Stimulated activated CD8-positive, alpha-beta memory T cell treated with anti-CD3 and anti-CD28 coated beads, Interleukin-4, amount 100 ng/mL, for 24 hours (primary cell): ENCODE measurements around the gene TNPO1.
A peak's percentile ranks its signal among the peaks of the same experiment; 100 is the strongest.
"Not testable (repeated sequence)": the region's sequence is repeated elsewhere in the genome, so short reads cannot be mapped to it uniquely, and the experiment has no call there.

ENCODE experiments used
- DNase-seq: peaks from one replicate; pipeline ENCODE4 v3.0.0-alpha.2; 2020; ENCODE audit warnings: low read depth

The TNPO1 gene

GRCh38 chr5:72816284-72817075 is at the start of gene TNPO1:
Gene TNPO1 (plus strand): TSS chr5:72816661. CDS start chr5:72816738, 77 bp downstream.
- DNase-seq = peak; percentile 82

DNA sequence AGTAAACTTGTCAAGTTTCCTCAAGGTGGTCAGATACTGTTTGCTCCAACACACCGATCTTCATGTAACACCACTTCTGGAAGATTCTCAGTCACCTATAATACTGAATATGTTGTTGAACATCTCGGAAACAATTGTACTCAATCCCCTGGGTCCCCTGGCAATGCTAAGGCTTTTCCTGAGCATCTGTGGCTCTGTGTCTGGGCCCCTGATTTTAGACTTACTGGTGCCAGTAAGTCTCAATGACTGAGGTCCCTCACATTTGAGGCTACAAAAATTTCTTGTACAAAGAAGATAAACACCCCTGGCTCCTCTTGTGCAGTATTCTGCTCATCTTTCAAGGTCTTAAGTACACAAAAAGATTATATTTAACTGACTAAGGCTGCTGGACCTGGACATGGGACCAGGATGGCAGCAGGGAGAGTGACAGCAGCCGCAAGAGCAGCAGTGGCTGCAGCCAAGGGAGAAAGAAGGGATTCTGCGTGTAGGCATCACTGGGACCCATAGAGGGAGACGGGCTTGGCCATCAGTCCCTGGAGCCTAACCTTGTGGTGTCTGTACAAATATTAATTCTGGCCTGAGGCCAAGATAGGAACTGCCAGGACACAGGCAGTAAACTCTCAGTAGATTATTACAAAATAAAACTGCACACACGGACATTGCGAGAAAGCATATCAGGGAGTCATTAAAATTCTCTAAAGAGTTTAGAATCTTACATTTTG is 49.0 kb upstream of the TNPO1 start:
- DNase-seq = no peak

GRCh38 chr5:72770266-72770665 is 46.2 kb upstream of the TNPO1 start:
- DNase-seq = no peak

DNA sequence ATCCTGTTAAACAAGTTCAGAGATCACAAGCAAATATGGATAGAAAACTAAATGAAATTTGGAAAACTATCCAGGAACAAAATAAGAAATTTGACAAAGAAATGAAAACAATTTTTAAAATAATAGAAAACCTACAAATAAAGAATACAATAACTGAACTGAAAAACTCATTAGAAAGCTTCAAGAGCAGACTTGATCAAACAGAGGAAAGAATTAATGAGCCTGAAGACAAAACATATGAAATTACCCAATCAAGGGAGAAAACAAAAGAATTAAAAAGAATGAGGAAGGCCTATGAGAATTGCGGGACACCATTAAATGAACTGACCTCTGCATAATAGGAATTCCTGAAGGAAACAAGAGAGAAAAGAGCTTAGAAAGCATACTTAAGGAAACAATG is 39.8 kb upstream of the TNPO1 start:
- DNase-seq = no peak

DNA sequence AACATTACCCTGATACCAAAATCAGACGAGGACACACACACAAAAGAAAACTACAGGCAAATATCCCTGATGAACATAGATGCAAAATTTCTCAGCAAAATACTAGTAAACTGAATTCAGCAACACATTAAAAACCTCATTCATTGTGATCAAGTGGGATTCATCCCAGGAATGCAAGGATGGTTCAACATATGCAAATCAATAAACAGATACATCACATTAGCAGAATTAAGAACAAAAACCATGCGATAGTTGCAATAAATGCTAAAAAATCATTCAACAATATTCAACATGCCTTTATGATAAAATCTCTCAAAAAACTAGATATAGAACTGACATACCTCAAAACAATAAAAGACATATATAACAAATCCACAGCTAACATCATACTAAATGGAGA is 36.9 kb upstream of the TNPO1 start:
- no peak for DNase-seq

DNA sequence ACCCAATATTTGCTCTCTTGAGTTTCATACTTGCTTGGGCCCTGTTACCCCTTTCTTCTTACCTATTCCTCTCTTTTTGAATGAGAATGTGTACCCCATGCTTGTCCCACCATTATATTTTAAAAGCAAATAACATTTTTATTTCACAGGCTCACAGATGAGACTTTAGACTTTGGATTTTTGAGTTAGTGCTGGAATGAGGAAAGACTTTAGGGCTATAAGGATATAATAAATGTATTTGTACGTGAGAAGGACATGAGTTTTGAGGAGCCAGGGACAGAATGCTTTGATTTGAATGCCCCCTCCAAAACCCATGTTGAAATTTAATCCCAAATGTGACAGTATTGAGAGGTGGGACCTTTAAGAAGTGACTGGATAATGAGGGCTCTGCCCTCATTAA is 33.1 kb upstream of the TNPO1 start:
- DNase-seq = no peak

DNA sequence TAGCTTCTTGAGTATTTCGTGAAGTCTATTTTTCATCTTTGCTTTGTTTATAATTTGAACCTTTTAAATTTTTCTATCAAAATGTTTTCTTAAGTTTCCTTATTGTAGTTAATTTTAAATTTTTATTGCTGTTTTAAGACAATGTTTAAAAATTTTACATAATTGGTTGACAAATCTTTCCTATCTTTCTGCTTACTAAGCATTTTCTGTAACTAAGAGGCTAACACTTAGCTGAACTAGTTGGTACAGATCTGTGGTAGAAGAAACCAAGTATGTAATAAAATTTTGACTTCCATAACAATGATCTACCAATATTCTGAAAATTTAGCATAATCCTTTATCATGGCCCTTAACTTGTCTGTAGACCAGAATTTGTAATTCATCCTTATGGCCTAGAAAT is 32.3 kb upstream of the TNPO1 start:
- DNase-seq = no peak

- no peak for DNase-seq
Measured at GRCh38 chr5:72785801-72786200, 30.7 kb upstream of the TNPO1 start.

DNA sequence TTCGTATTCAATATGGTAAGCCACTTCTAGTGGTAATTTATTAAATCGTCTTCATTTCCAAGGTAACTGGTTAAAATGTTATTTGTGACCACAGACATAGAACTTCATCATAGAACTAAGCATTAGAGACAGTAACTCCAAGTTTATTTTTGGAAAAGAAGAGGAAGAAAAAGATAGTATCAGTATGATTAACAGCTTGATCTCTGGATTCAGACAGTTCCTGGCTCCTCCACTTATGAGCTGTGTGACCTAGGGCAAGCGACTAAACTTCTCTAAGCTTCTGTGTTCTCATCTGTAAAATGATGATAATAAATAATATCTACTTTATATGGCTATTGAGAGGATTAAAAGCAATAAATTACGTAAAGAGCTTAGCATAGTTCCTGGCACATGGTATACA is 29.8 kb upstream of the TNPO1 start:
- no peak for DNase-seq

GRCh38 chr5:72788866-72789505 is 27.5 kb upstream of the TNPO1 start:
- DNase-seq = no peak

GRCh38 chr5:72790186-72790585 is 26.3 kb upstream of the TNPO1 start:
- no peak for DNase-seq

GRCh38 chr5:72792662-72793061 is 23.8 kb upstream of the TNPO1 start:
- DNase-seq = not testable (repeated sequence)

GRCh38 chr5:72796001-72796400 is 20.5 kb upstream of the TNPO1 start:
- no peak for DNase-seq

DNA sequence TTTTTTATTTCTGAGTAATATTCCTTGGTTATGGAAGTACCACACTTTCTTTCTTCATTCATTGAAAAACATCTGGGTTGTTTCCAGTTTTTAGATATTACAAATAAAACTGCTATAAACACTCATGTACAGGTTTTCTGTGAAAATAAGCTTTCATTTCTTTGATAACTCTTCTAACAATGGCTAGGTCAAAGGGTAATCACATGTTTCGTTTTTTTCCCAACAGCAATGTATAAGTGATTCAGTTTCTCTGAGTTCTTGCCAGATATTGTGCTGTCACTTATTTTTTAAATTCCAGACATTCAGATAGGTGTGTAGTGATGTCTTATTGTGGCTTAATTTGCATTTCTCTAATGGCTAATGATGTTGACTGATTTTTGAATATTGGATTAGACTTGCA is 16.7 kb upstream of the TNPO1 start:
- no peak for DNase-seq

GRCh38 chr5:72808637-72809036 is 7.8 kb upstream of the TNPO1 start:
- not testable (repeated sequence) for DNase-seq

DNA sequence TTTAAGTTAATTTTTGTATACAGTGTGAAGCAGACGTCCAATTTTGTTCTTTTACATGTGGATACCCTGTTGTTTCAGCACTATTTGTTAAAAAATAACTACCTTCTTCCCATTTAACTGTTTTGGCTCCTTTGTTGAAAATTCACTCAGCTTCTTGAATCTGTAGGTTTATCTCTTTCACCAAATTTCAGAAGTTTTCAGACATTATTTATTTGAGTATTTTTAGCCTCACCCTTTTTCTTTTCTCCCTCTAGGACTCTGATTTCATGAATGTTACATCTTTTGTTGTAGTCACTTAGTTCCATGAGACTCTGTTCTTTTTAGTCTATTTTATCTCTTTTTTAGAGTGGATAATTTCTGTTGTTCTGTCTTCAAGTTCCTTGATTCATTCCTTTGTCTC is 4.6 kb upstream of the TNPO1 start:
- DNase-seq = no peak

- no peak for DNase-seq
Measured at GRCh38 chr5:72812488-72812887, 4.0 kb upstream of the TNPO1 start.

- DNase-seq = no peak
Measured at GRCh38 chr5:72814104-72814503, 2.4 kb upstream of the TNPO1 start.

DNA sequence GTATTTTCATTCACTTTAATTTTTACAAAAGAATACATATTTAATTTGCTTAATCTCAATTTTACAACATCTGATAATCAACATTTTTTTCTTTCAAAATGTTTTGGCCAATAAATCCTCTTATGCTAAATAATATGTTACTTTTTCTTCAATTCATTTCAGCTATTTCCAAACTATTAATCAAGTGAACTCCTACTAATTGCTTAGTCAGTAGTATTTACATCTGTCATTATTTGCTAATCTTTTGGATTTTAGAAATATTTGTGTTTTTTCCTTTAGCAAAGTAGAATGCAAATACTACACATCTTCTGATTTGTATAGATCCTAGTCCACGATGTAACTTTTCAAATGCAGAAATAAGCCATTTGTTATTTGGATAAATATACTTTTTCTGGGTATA is 1.6 kb upstream of the TNPO1 start:
- DNase-seq = no peak

DNA sequence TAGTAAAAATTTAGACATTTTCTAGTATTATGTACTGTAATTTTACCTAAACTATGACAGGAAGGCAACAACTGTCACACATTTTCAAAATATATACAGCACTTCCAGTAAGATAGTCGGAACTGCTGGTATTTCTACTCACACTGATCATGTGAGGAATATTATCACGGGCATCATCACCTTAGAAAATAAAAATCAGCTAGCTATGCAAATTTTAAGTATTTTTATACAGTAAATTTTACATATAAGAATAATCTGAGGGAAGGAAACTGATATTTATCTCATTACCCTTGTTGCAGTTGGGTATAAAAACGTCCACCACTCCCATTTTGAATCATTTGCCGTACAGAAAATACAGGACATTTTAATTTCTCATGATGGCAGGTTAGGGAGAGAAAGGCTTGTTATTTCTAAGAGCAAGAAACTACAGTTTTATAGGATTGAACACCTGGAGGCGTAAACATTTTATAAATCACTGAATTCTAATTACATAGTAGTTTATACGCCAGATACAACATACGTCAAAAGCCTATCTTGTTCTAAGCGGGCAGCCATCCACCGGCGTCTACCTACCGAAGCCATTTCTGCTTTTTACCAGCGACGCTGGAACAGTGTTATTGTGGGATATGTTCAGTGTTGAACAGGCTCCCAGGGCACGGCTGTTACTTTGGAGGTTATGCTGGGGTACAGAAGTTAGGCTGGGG is 729 bp upstream of the TNPO1 start:
- no peak for DNase-seq

- DNase-seq = peak; percentile 11
Measured at GRCh38 chr5:72817076-72817481, 618 bp downstream of the TNPO1 start.

DNA sequence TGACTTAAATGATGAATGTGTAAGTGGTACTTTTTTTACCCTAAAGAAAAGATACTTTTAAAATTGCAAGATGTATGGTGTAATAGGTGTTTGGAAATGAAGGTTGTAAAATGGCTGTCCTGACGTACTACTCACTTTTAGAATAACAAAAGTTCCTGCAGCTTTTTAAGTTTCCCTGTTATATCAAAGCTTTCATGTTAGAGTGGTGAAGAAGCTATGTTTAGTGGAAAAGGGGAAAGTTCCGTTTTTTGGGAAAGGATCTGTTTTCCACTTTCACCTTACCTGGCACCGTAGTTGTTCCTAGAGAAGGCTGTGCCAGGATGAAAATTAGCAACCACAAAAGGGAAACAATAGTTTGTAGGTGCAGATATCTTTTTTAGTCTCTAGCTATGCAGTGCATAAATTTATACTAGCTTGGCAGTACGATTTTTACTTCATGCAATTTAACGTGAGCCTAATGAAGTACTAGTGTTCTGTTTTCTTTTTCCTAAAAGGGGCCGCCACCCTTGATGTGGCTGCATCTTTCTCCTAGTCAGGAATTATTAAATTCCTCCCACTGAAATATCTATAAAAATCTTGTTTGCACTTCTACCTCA is 1.3 kb downstream of the TNPO1 start:
- no peak for DNase-seq
